HG03575 (cell line): ENCODE results near the gene NKD2.

ENCODE experiments used
- ATAC-seq: cut with Tn5 transposase; IDR thresholded peaks from one replicate; pipeline ENCODE4 v1.9.1; 2021; ENCODE audit not compliant: unreplicated experiment, insufficient number of reproducible peaks, low FRiP score; ENCODE audit errors: extremely low read depth

Gene NKD2

GRCh38 chr5:1035421-1036405 lies 27.1 kb downstream of the NKD2 start:
- no peak for ATAC-seq

- no peak for ATAC-seq
Observed at GRCh38 chr5:1036504-1037122, 28.0 kb downstream of the NKD2 start.

GRCh38 chr5:1037123-1037670 lies 28.6 kb downstream of the NKD2 start:
- no peak for ATAC-seq

GRCh38 chr5:1037671-1038416 lies 29.2 kb downstream of the NKD2 start:
- no peak for ATAC-seq

- ATAC-seq: no peak
Observed at GRCh38 chr5:1038417-1039209, 30.0 kb downstream of the NKD2 start.

GRCh38 chr5:1039210-1039548 lies 30.6 kb downstream of the NKD2 start:
- no peak for ATAC-seq

GRCh38 chr5:1039706-1040260 lies 31.2 kb downstream of the NKD2 start:
- no peak for ATAC-seq

GRCh38 chr5:1040571-1040970 lies 32.0 kb downstream of the NKD2 start:
- no peak for ATAC-seq

- ATAC-seq: no peak
Observed at GRCh38 chr5:1041225-1042143, 32.9 kb downstream of the NKD2 start.

- ATAC-seq: no peak
Observed at GRCh38 chr5:1042626-1043025, 34.0 kb downstream of the NKD2 start.

- ATAC-seq: no peak
Observed at GRCh38 chr5:1043327-1043726, 34.7 kb downstream of the NKD2 start.

GRCh38 chr5:1044117-1044516 lies 35.5 kb downstream of the NKD2 start:
- ATAC-seq: no peak

GRCh38 chr5:1045960-1046560 lies 37.5 kb downstream of the NKD2 start:
- no peak for ATAC-seq

- no peak for ATAC-seq
Observed at GRCh38 chr5:1047332-1047965, 38.8 kb downstream of the NKD2 start.

GRCh38 chr5:1048162-1048721 lies 39.6 kb downstream of the NKD2 start:
- no peak for ATAC-seq
